Measurements from ENCODE around the gene THTPA.
A peak's percentile ranks its signal among the peaks of the same experiment; 100 is the strongest.
"Not testable (repeated sequence)": the region's sequence is repeated elsewhere in the genome, so short reads cannot be mapped to it uniquely, and the experiment has no call there.

Gene THTPA

DNA sequence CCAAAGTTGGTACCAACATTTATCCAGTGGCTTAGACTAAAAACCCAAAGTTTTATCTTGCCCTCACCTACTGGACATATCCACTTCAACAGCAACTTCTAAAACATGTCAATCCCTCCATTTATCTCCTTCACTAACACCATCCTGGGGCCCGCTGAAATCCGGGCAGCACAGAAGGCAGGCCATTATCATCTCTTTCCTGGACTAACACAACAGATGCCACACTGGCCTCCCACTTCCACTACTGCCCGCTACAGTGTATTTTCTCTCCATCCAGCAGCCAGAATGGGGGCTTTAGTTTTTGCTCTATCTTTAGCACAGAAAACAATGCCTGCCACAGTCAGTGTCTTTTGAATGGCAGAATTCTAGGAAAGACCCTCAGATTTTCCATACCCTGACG lies 20.1 kb upstream of the THTPA start:
- Histone ChIP-seq H3K4me1 (ENCODE audit: control insufficient read depth, insufficient read depth, low read length) (peaks cover 27% of the 10 kb centered on the region), H3K36me3 (ENCODE audit: control insufficient read depth, insufficient read depth, low read length) (peaks cover 29% of the 10 kb centered on the region), H3K27ac (ENCODE audit: low read depth, low read length) (no peak overlapping the region), H3K9ac (ENCODE audit: low read length) (no peak overlapping the region), H3K27me3 (ENCODE audit: control insufficient read depth, insufficient read depth, low read length) (no peaks in the 10 kb centered on the region), H3K4me3 (ENCODE audit: low read depth, low read length) (no peak overlapping the region), H3K9me3 (ENCODE audit: control insufficient read depth, insufficient read depth, low read depth, low read length) (no peaks in the 10 kb centered on the region)

GRCh38 chr14:23536494-23536893 lies 19.6 kb upstream of the THTPA start:
- Histone ChIP-seq H3K27ac (ENCODE audit: low read depth, low read length) (0 out of 2 replicates have a peak overlapping the region, but pooled peaks have one; percentile 41), H3K36me3 (ENCODE audit: control insufficient read depth, insufficient read depth, low read length) (peaks cover 29% of the 10 kb centered on the region), H3K9ac (ENCODE audit: low read length) (no peak overlapping the region), H3K9me3 (ENCODE audit: control insufficient read depth, insufficient read depth, low read depth, low read length) (no peaks in the 10 kb centered on the region), H3K4me3 (ENCODE audit: low read depth, low read length) (no peak overlapping the region), H3K27me3 (ENCODE audit: control insufficient read depth, insufficient read depth, low read length) (no peaks in the 10 kb centered on the region), H3K4me1 (ENCODE audit: control insufficient read depth, insufficient read depth, low read length) (peaks cover 25% of the 10 kb centered on the region)

- not testable (repeated sequence) for H3K27me3 ChIP-seq (ENCODE audit: control insufficient read depth, insufficient read depth, low read length); H3K9me3 ChIP-seq (ENCODE audit: control insufficient read depth, insufficient read depth, low read depth, low read length)
- Histone ChIP-seq H3K36me3 (ENCODE audit: control insufficient read depth, insufficient read depth, low read length) (peaks cover 29% of the 10 kb centered on the region), H3K4me3 (ENCODE audit: low read depth, low read length) (peak overlapping the region; percentile 71), H3K27ac (ENCODE audit: low read depth, low read length) (peak overlapping the region; percentile 41; the same call in 1 of the 2 replicates), H3K4me1 (ENCODE audit: control insufficient read depth, insufficient read depth, low read length) (peaks cover 25% of the 10 kb centered on the region), H3K9ac (ENCODE audit: low read length) (peak overlapping the region; percentile 10)
Observed at GRCh38 chr14:23536906-23537305, 19.2 kb upstream of the THTPA start.

DNA sequence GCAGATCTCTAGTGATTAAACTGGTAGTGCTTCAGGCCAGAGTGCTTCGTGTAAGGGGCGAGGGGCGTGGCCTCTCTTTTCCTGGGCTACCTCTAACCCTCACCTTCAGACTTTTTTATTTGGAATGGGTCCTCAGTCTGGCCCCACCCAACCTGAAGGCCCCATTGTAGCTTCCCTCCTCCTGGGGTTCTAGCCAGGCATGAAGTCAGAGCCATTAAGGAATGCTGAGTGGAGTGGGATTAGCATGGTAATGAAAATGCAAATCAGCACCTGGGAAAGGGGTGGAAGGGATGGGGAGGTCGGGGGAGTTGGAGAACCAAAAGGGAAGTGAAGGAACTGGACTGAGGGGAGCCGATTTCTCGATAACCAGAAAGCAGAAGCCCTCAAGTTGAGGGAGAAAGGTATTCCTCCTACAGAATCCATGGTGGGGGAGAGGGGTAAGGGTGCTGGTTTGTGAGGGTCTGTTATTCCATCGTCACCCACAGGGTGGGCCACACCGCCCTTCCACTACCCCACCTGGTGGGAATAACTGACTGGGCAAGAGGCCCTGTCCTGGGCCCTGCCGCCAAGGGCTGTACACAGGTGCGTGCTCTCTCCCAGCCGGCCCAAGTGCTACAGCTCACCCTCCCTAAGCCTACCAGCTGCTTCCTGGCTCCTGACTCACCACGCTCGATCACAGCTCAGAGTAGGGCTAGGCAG lies 18.6 kb upstream of the THTPA start:
- Histone ChIP-seq H3K4me1 (ENCODE audit: control insufficient read depth, insufficient read depth, low read length) (peaks cover 25% of the 10 kb centered on the region), H3K9me3 (ENCODE audit: control insufficient read depth, insufficient read depth, low read depth, low read length) (no peaks in the 10 kb centered on the region), H3K4me3 (ENCODE audit: low read depth, low read length) (peak overlapping the region; percentile 71), H3K27me3 (ENCODE audit: control insufficient read depth, insufficient read depth, low read length) (no peaks in the 10 kb centered on the region), H3K36me3 (ENCODE audit: control insufficient read depth, insufficient read depth, low read length) (peaks cover 30% of the 10 kb centered on the region), H3K27ac (ENCODE audit: low read depth, low read length) (peak overlapping the region; percentile 94), H3K9ac (ENCODE audit: low read length) (peak overlapping the region; percentile 94)

DNA sequence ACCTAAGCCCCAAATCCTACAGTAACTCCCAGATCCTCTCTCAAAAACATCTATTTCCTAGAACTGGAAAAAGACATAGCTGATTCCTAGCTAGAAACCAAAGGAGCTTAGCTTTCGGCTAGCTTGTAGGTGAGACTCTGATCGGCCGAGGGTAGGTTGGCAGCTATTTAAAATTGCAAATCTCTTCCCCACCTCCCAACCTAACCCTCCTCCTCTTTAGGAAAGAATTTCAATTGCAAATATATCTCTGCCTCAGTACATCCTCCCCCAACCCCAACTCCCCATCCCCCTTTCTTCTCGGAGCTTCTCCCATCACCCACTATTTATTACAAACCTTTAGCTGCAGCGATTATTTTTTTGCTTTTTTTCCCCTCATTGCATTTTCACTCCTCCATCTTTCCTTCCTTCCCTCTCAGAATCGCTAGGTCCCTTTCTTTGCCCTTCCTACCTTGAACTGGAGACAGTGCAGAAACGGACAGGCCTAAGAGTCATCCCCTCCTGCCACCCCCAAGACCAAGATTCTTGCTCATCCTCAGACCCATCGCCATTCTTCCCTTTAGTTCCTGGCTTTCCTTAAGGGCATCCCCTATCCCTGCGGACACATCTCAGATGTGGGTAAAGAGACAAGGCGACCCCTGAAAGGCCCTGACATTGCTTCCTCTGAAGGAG lies 17.9 kb upstream of the THTPA start:
- Histone ChIP-seq H3K27ac (ENCODE audit: low read depth, low read length) (peak overlapping the region; percentile 94), H3K4me3 (ENCODE audit: low read depth, low read length) (peak overlapping the region; percentile 71), H3K36me3 (ENCODE audit: control insufficient read depth, insufficient read depth, low read length) (peaks cover 26% of the 10 kb centered on the region), H3K4me1 (ENCODE audit: control insufficient read depth, insufficient read depth, low read length) (peaks cover 25% of the 10 kb centered on the region), H3K9me3 (ENCODE audit: control insufficient read depth, insufficient read depth, low read depth, low read length) (no peaks in the 10 kb centered on the region), H3K9ac (ENCODE audit: low read length) (peak overlapping the region; percentile 94), H3K27me3 (ENCODE audit: control insufficient read depth, insufficient read depth, low read length) (no peaks in the 10 kb centered on the region)

GRCh38 chr14:23538785-23539184 lies 17.3 kb upstream of the THTPA start:
- Histone ChIP-seq H3K4me3 (ENCODE audit: low read depth, low read length) (peak overlapping the region; percentile 71), H3K9me3 (ENCODE audit: control insufficient read depth, insufficient read depth, low read depth, low read length) (no peaks in the 10 kb centered on the region), H3K4me1 (ENCODE audit: control insufficient read depth, insufficient read depth, low read length) (peaks cover 28% of the 10 kb centered on the region), H3K27me3 (ENCODE audit: control insufficient read depth, insufficient read depth, low read length) (no peaks in the 10 kb centered on the region), H3K36me3 (ENCODE audit: control insufficient read depth, insufficient read depth, low read length) (peaks cover 21% of the 10 kb centered on the region), H3K27ac (ENCODE audit: low read depth, low read length) (peak overlapping the region; percentile 94), H3K9ac (ENCODE audit: low read length) (peak overlapping the region; percentile 79)

- peaks cover 15% of the 10 kb centered on the region; the same call in 1 of the 2 replicates for H3K36me3 ChIP-seq (ENCODE audit: control insufficient read depth, insufficient read depth, low read length)
- H3K9ac ChIP-seq (ENCODE audit: low read length): peak overlapping the region; percentile 79
- peaks cover 32% of the 10 kb centered on the region for H3K4me1 ChIP-seq (ENCODE audit: control insufficient read depth, insufficient read depth, low read length)
- H3K27ac ChIP-seq (ENCODE audit: low read depth, low read length): peak overlapping the region; percentile 94
- no peaks in the 10 kb centered on the region for H3K27me3 ChIP-seq (ENCODE audit: control insufficient read depth, insufficient read depth, low read length)
- H3K9me3 ChIP-seq (ENCODE audit: control insufficient read depth, insufficient read depth, low read depth, low read length): no peaks in the 10 kb centered on the region
- H3K4me3 ChIP-seq (ENCODE audit: low read depth, low read length): peak overlapping the region; percentile 71
Observed at GRCh38 chr14:23539248-23540140, 16.6 kb upstream of the THTPA start.

DNA sequence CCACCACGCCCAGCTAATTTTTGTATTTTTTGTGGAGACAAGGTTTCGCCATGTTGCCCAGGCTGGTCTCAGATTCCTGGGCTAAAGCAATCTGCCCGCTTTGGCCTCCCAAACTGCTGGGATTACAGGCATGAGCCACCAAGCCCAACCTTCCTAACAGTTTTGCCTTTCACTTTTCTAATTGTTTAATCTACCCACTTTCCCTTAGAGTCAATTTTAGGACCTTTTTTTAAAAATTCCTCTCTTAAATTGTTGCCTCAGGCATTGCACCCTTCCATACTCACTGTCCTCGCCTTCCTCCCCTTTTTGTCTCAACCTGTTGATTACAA lies 16.0 kb upstream of the THTPA start:
- Histone ChIP-seq H3K27me3 (ENCODE audit: control insufficient read depth, insufficient read depth, low read length) (no peaks in the 10 kb centered on the region), H3K9me3 (ENCODE audit: control insufficient read depth, insufficient read depth, low read depth, low read length) (no peaks in the 10 kb centered on the region), H3K4me3 (ENCODE audit: low read depth, low read length) (no peak overlapping the region), H3K36me3 (ENCODE audit: control insufficient read depth, insufficient read depth, low read length) (peaks cover 9% of the 10 kb centered on the region; the same call in 1 of the 2 replicates), H3K4me1 (ENCODE audit: control insufficient read depth, insufficient read depth, low read length) (peaks cover 39% of the 10 kb centered on the region), H3K27ac (ENCODE audit: low read depth, low read length) (peak overlapping the region; percentile 32; the same call in 1 of the 2 replicates), H3K9ac (ENCODE audit: low read length) (no peak overlapping the region)

DNA sequence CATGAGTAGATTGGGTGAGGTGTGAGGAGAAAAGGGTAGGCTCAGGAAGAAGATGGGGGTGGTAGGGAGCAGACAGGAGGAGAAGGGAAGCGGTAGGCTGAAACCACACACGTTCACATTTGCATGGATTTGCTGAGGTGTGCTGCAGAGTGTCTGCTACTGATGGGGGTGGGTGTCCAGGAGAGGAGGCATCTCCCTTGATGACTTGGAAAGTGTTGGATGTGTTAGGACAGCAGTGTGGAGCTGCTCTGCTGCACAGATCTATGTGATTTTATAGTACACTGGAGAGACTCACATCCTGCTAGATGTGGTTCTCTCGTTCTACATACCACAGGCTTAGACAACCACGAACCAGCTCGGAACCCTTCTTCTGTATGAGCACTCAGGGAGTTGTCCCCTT lies 13.8 kb upstream of the THTPA start:
- Histone ChIP-seq H3K27ac (ENCODE audit: low read depth, low read length) (no peak overlapping the region), H3K9me3 (ENCODE audit: control insufficient read depth, insufficient read depth, low read depth, low read length) (no peaks in the 10 kb centered on the region), H3K4me3 (ENCODE audit: low read depth, low read length) (no peak overlapping the region), H3K4me1 (ENCODE audit: control insufficient read depth, insufficient read depth, low read length) (peaks cover 52% of the 10 kb centered on the region), H3K36me3 (ENCODE audit: control insufficient read depth, insufficient read depth, low read length) (peaks cover 11% of the 10 kb centered on the region; the same call in 1 of the 2 replicates), H3K27me3 (ENCODE audit: control insufficient read depth, insufficient read depth, low read length) (no peaks in the 10 kb centered on the region), H3K9ac (ENCODE audit: low read length) (no peak overlapping the region)

- no peak overlapping the region for H3K27ac ChIP-seq (ENCODE audit: low read depth, low read length)
- no peak overlapping the region for H3K4me3 ChIP-seq (ENCODE audit: low read depth, low read length)
- no peaks in the 10 kb centered on the region for H3K9me3 ChIP-seq (ENCODE audit: control insufficient read depth, insufficient read depth, low read depth, low read length)
- peaks cover 62% of the 10 kb centered on the region for H3K4me1 ChIP-seq (ENCODE audit: control insufficient read depth, insufficient read depth, low read length)
- peaks cover 11% of the 10 kb centered on the region; the same call in 1 of the 2 replicates for H3K36me3 ChIP-seq (ENCODE audit: control insufficient read depth, insufficient read depth, low read length)
- H3K27me3 ChIP-seq (ENCODE audit: control insufficient read depth, insufficient read depth, low read length): no peaks in the 10 kb centered on the region
- H3K9ac ChIP-seq (ENCODE audit: low read length): no peak overlapping the region
Observed at GRCh38 chr14:23543403-23543802, 12.7 kb upstream of the THTPA start.

Data from HUES6 (cell line).